Chondrocyte (in vitro differentiated cells): Measurements from ENCODE around the gene GALNT14. TPM values are rescaled to one million over a fixed set of nuclear protein-coding genes. Genes with fewer than 3 reads are reported as not detected.

ENCODE experiments used
- DNase-seq: peaks from one replicate; pipeline ENCODE4 v3.0.0; 2021; ENCODE audit warnings: mixed read lengths, low spot score
- H3K27ac Mint-ChIP-seq: one replicate; pipeline ENCODE4 v1.8.0; 2021; ENCODE audit warnings: mild to moderate bottlenecking, moderate library complexity, mixed read lengths; ENCODE audit not compliant: unreplicated experiment
- H3K27me3 Mint-ChIP-seq: 2 replicates; pipeline ENCODE4 v1.8.0; 2021; ENCODE audit warnings: low read depth, mixed read lengths
- H3K36me3 Mint-ChIP-seq: 2 replicates; pipeline ENCODE4 v1.8.0; 2021; ENCODE audit warnings: low read depth, mixed read lengths
- H3K4me1 Mint-ChIP-seq: 2 replicates; pipeline ENCODE4 v1.8.0; 2021; ENCODE audit warnings: low read depth, mild to moderate bottlenecking, mixed read lengths
- H3K4me3 Mint-ChIP-seq: one replicate; pipeline ENCODE4 v1.8.0; 2021; ENCODE audit warnings: mild to moderate bottlenecking, moderate library complexity, mixed read lengths; ENCODE audit not compliant: unreplicated experiment
- H3K9me3 Mint-ChIP-seq: 2 replicates; pipeline ENCODE4 v1.8.0; 2021; ENCODE audit warnings: low read depth, mixed read lengths
- CTCF ChIP-seq: fragments of 200-600 bp; sonication (generic); IDR thresholded peaks from 2 replicates; pipeline ENCODE4 v1.5.0; 2021; ENCODE audit warnings: antibody characterized with exemption, mild to moderate bottlenecking, moderate library complexity
- total RNA-seq: library from RNA; stranded (reverse); gene quantifications from 3 replicates; pipeline ENCODE4 v1.2.1, GENCODE V29; 2021

GALNT14 gene
- total RNA-seq, 1 donor from 2014 or later, result 17.8 TPM

- Mint-ChIP-seq H3K36me3 (no peaks in the 10 kb centered on the region), H3K4me1 (no peaks in the 10 kb centered on the region), H3K27me3 (peaks cover 10% of the 10 kb centered on the region), H3K27ac (no peak overlapping the region), H3K4me3 (no peak overlapping the region), H3K9me3 (no peaks in the 10 kb centered on the region)
- no peak for TF ChIP-seq CTCF
- DNase-seq, result no peak
Observed at GRCh38 chr2:31016648-31017047, 121.6 kb downstream of the GALNT14 start.

- Mint-ChIP-seq H3K36me3 (no peaks in the 10 kb centered on the region), H3K4me1 (no peaks in the 10 kb centered on the region), H3K27ac (no peak overlapping the region), H3K9me3 (no peaks in the 10 kb centered on the region), H3K4me3 (no peak overlapping the region), H3K27me3 (peaks cover 10% of the 10 kb centered on the region)
- TF ChIP-seq CTCF, result no peak
- DNase-seq, result no peak
Observed at GRCh38 chr2:31014516-31014915, 123.7 kb downstream of the GALNT14 start.

GRCh38 chr2:31013301-31013700 is 124.9 kb downstream of the GALNT14 start:
- Mint-ChIP-seq H3K36me3 (no peaks in the 10 kb centered on the region), H3K9me3 (no peaks in the 10 kb centered on the region), H3K4me1 (no peaks in the 10 kb centered on the region), H3K27ac (no peak overlapping the region), H3K27me3 (peaks cover 10% of the 10 kb centered on the region), H3K4me3 (no peak overlapping the region)
- TF ChIP-seq CTCF, result no peak
- DNase-seq, result no peak

GRCh38 chr2:31012406-31012805 is 125.8 kb downstream of the GALNT14 start:
- Mint-ChIP-seq H3K27ac (no peak overlapping the region), H3K4me1 (no peaks in the 10 kb centered on the region), H3K4me3 (no peak overlapping the region), H3K9me3 (no peaks in the 10 kb centered on the region), H3K36me3 (no peaks in the 10 kb centered on the region), H3K27me3 (peaks cover 11% of the 10 kb centered on the region)
- no peak for DNase-seq
- no peak for TF ChIP-seq CTCF

GRCh38 chr2:31011587-31011986 is 126.7 kb downstream of the GALNT14 start:
- H3K27me3 Mint-ChIP-seq, result peaks cover 16% of the 10 kb centered on the region
- no peak for TF ChIP-seq CTCF
- H3K36me3 Mint-ChIP-seq, result no peaks in the 10 kb centered on the region
- DNase-seq, result no peak
- no peak overlapping the region for H3K27ac Mint-ChIP-seq
- H3K9me3 Mint-ChIP-seq, result no peaks in the 10 kb centered on the region
- no peak overlapping the region for H3K4me3 Mint-ChIP-seq
- no peaks in the 10 kb centered on the region for H3K4me1 Mint-ChIP-seq
